Measurements from ENCODE around the gene MAPKAP1.

The MAPKAP1 gene

GRCh38 chr9:125411171-125411756 is 295.7 kb downstream of the MAPKAP1 start:
- Histone ChIP-seq H3K27ac (replicated peaks) (no peak overlapping the region), H3K4me3 (replicated peaks; ENCODE audit: insufficient read depth, low read length) (no peak overlapping the region), H3K27me3 (ENCODE audit: insufficient read depth, poor library complexity, severe bottlenecking) (peaks cover 4% of the 10 kb centered on the region)
- no peak for TF ChIP-seq GABPA (IDR thresholded peaks at IDR 0.05; ENCODE audit: low read depth)
- TF ChIP-seq SPI1 (IDR thresholded peaks at IDR 0.05; ENCODE audit: borderline replicate concordance, low read depth): no peak
- no peak for TF ChIP-seq POLR2AphosphoS5 (IDR thresholded peaks at IDR 0.05; ENCODE audit: low read depth)
- TF ChIP-seq CTCF (IDR thresholded peaks at IDR 0.05; ENCODE audit: insufficient read depth, low read length): no peak
- TF ChIP-seq REST (IDR thresholded peaks at IDR 0.05; ENCODE audit: insufficient replicate concordance, low read depth): no peak
- no peak for DNase-seq (ENCODE audit: low read depth in 1 of 2, low spot score in 1 of 2)

GRCh38 chr9:125410522-125410894 is 296.5 kb downstream of the MAPKAP1 start:
- Histone ChIP-seq H3K27me3 (ENCODE audit: insufficient read depth, poor library complexity, severe bottlenecking) (peaks cover 4% of the 10 kb centered on the region), H3K27ac (replicated peaks) (no peak overlapping the region), H3K4me3 (replicated peaks; ENCODE audit: insufficient read depth, low read length) (no peak overlapping the region)
- TF ChIP-seq POLR2AphosphoS5 (IDR thresholded peaks at IDR 0.05; ENCODE audit: low read depth) (no peak), CTCF (IDR thresholded peaks at IDR 0.05; ENCODE audit: insufficient read depth, low read length) (no peak), SPI1 (IDR thresholded peaks at IDR 0.05; ENCODE audit: borderline replicate concordance, low read depth) (no peak), GABPA (IDR thresholded peaks at IDR 0.05; ENCODE audit: low read depth) (no peak), REST (IDR thresholded peaks at IDR 0.05; ENCODE audit: insufficient replicate concordance, low read depth) (no peak)
- no peak for DNase-seq (ENCODE audit: low read depth in 1 of 2, low spot score in 1 of 2)

GRCh38 chr9:125409637-125410521 is 297.1 kb downstream of the MAPKAP1 start:
- DNase-seq (ENCODE audit: low read depth in 1 of 2, low spot score in 1 of 2): peak; percentile 18 to 59
- Histone ChIP-seq H3K4me3 (replicated peaks; ENCODE audit: insufficient read depth, low read length) (no peak overlapping the region), H3K27me3 (ENCODE audit: insufficient read depth, poor library complexity, severe bottlenecking) (peaks cover 4% of the 10 kb centered on the region), H3K27ac (replicated peaks) (no peak overlapping the region)
- TF ChIP-seq GABPA (IDR thresholded peaks at IDR 0.05; ENCODE audit: low read depth): no peak
- TF ChIP-seq CTCF (IDR thresholded peaks at IDR 0.05; ENCODE audit: insufficient read depth, low read length): no peak
- no peak for TF ChIP-seq POLR2AphosphoS5 (IDR thresholded peaks at IDR 0.05; ENCODE audit: low read depth)
- TF ChIP-seq SPI1 (IDR thresholded peaks at IDR 0.05; ENCODE audit: borderline replicate concordance, low read depth): no peak

Measured in HL-60 (cell line).